ENCODE measurements around the gene OPHN1.

The OPHN1 gene

DNA sequence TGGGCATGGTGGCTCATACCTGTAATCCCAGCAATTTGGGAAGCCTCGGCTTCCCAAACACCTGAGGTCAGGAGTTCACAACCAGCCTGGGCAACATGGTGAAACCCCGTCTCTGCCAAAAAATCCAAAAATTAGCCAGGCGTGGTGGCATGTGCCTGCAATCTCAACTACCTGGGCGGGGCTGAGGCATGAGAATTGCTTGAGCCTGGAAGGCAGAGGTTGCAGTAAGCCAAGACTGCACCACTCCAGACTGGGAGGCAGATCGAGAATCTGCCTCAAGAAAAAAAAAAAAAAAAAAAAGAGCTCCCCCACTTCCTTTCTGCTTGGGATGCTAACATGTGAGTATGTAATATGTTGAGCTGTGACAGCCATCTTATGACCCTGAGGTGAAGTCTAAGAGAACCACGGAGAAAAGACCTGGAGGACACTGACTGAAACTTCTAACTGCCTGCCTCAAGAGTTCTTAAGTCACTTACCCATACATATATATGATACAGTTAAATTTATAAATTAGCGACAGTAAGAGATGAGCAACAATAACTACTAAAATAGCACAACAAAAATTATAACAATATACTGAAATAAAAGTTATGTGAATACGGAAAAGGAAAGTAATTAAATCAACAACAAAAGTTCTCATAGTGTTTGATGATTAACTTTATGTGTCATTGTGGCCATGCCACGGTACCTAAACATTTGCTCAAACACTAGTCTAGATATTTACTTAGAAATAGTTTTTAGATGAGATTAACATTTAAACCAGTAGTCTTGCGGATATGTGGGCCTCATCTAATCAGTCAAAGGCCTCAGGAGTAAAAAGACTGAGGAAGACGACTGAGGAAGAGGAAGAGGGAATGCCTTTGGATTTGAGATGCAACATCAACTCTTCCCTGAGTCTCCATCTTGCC is 178.3 kb downstream of the OPHN1 start:
- in situ Hi-C loops (cut with MboI; ENCODE audit: low sequenced_read_pairs) = no loop called here

- in situ Hi-C loops (cut with MboI; ENCODE audit: low sequenced_read_pairs) = no loop called here
Measured at GRCh38 chrX:68252664-68253063, 180.6 kb downstream of the OPHN1 start.

DNA sequence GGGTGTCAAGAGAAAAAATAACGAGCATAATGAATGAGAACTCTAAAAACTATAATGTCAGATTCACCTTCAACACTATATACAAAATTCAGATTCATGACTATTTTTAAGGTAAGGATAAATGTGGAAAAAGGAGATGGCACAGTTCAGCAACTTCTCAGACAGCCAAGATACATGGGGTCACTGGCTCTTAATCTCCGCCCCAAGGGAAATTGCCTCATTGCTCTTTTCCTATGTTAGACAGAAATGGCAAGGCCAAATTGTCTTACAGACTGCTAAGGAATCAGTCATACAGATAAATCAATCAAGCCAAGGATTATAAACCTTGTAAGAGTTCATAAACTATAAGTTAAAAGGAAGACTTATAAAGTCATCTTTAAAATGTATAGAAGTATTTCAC is 183.4 kb downstream of the OPHN1 start:
- in situ Hi-C loops (cut with MboI; ENCODE audit: low sequenced_read_pairs) = no loop called here

DNA sequence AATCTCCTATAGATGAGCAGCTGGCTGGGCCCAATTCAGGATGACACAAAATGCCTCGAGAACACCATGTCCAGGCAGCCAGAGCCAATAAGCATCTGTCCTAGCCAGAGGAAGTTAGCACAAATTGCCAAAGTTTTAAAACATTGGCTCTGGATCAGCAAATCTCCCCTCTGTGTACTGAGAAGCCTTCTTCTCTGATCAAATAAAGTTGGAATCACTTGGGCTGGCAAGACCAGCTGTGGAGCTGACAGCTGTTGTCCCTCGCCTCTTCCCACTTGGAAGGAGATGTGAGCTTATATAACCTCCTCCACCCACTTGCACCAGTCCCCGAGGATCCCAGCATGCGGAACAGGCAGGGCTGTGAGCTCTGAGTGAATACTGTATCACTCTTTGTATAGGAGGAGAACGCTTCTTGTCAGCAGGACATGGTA is 183.9 kb downstream of the OPHN1 start:
- in situ Hi-C loops (cut with MboI; ENCODE audit: low sequenced_read_pairs) = no loop called here

- in situ Hi-C loops (cut with MboI; ENCODE audit: low sequenced_read_pairs) = no loop called here
Measured at GRCh38 chrX:68238568-68238967, 194.7 kb downstream of the OPHN1 start.

DNA sequence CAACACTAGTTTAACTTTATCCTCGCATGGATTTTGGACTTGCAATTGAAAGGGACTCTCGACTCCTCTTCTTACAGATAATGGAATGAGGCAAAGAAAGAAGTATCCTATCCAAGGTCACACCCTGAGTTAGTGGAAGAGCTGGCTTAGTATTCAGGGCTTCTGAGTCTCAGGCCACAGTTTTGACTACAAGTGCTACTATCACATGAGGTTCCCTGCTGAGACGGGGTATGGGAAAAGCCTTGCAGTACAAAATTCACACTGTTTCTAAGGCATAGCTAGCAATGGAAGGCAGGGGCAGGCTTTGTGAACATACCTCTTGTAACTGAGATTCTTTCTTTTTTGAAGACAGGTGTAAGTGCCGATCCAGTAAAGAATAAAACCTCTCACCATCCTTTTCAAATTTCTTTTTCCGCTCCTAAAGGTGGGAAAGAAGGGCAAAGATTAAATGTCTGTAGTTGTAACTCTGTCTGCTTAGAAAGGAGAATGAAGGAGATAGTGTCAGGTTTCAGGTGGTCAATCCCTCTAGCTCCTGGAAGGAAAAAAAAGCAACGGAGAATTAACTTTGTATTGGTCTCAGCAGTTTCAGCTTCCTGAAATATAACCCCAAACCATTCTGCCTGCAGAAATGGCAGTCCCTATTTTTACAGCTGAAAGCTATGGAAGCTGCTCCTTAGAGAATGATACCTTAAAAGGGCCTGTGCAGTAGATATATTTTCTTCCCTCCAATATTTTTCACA is 199.0 kb downstream of the OPHN1 start:
- in situ Hi-C loops (cut with MboI; ENCODE audit: low sequenced_read_pairs) = no loop called here

DNA sequence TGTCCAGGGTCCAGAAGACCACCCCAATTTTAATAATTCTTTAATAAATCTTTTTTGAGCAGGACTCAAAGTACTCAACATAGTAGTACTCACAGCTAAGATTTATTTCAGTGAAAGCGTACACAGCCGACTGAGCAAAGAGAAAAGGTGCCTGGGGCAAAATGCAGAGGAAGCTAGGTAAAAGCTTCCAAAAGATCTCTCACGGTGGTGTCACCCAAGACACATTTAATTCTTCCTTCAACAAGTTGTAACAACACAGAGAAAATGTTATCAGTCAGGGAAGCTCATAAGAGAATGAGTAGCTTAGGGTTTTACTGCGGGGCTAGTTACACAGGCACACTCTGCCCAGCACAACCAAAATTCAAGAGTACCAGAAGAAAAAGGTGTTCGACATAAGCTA is 201.1 kb downstream of the OPHN1 start:
- in situ Hi-C loops (cut with MboI; ENCODE audit: low sequenced_read_pairs) = no loop called here

GRCh38 chrX:68209008-68209407 is 224.3 kb downstream of the OPHN1 start:
- in situ Hi-C loops (cut with MboI; ENCODE audit: low sequenced_read_pairs) = no loop called here

DNA sequence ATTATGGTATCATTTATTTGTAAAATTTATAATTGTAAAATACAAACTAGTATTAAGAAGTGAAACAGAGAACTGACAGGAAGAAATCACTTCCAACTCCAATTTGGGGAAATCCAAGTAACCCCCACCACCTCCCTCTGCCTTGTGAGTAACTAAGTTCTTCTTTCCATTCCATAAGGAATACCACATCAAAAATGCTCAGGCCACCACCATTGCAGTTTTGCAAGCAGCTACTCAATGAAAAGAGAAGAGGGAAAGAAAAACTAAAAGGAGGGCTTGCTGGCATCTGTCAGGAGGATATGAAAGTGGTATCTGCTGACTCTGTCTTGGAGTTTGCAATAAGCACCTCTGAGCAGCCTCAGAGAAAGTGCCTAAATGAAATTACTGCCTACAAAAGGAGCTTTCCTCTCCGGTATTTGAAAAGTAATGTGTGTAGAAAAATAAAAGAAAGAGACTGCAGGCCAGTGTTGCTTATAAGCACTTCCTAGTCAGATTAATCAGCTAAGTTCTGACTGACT is 228.7 kb downstream of the OPHN1 start:
- in situ Hi-C loops (cut with MboI; ENCODE audit: low sequenced_read_pairs) = no loop called here

DNA sequence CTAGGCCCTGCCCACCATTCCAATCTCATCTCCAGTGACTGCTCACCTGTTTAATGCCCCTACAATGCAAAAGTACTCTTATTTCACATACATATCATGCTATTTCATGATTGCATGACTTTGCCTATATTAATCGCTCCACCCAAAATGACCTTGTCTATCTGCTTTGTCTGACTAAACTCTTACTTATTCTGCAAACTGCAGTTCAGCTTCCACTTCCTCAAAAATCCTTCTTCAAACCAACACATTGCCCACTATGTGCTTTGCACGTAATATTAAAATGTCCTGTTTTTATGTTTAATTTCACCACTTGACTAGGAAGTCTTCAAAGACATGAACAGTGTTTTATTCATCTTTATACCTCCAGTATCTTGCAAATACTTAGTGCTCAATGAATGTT is 229.6 kb downstream of the OPHN1 start:
- in situ Hi-C loops (cut with MboI; ENCODE audit: low sequenced_read_pairs) = no loop called here

DNA sequence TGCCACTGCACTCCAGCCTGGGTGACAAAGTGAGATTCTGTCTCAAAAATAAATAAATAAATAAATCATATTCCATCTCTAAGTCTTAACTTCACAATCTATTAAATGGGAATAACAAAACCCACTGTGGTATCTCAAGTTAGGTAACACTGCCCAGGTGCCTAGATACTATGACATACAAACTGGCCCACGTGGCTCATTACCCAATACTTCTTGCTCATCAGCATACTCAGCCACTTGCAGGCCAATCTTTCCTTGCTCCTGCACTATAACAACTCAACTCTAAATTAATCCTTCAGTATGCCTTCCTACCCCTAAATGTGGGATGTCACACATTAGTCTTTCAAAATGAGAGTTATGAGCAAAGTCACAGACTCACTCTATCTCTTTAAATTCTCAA is 230.1 kb downstream of the OPHN1 start:
- in situ Hi-C loops (cut with MboI; ENCODE audit: low sequenced_read_pairs) = no loop called here

DNA sequence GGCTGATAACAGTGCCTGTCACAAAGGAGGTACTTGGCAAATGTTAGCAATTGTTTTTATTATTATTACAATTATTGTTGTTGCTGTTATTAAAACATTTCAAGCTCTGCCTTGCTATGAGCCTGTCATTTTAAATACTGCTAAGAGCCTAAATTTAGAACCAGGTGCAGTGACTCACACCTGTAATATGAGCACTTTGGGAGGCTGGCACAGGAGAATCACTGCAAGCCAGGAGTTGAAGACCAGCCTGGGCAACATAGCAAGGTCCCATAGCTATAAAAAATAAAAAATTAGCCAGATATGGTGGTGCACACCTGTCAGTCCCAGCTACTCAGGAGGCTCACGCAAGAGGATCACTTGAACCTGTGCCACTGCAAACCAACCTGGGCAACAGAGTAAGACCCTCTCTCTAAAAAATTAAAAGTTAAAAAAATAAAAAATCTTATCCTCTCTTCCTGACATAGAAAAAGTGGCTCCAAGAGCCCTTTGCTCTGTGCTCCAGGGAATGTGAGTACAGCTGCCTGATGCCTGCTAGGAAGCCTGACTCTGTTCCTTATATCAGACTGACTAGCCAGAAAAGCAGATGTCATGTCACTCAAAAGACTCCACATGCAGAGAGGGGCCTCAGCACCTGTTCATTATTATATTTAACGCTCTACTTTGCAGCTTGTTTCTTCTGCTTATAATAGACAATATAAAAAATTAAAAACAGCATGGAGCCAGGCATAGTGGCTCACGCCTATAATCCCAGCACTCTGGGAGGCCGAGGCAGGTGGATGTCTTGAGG is 234.0 kb downstream of the OPHN1 start:
- in situ Hi-C loops (cut with MboI; ENCODE audit: low sequenced_read_pairs) = loop anchor here (25.0 kb wide), 1 partner anchor 513 kb away; no protein-coding TSS in a partner anchor

DNA sequence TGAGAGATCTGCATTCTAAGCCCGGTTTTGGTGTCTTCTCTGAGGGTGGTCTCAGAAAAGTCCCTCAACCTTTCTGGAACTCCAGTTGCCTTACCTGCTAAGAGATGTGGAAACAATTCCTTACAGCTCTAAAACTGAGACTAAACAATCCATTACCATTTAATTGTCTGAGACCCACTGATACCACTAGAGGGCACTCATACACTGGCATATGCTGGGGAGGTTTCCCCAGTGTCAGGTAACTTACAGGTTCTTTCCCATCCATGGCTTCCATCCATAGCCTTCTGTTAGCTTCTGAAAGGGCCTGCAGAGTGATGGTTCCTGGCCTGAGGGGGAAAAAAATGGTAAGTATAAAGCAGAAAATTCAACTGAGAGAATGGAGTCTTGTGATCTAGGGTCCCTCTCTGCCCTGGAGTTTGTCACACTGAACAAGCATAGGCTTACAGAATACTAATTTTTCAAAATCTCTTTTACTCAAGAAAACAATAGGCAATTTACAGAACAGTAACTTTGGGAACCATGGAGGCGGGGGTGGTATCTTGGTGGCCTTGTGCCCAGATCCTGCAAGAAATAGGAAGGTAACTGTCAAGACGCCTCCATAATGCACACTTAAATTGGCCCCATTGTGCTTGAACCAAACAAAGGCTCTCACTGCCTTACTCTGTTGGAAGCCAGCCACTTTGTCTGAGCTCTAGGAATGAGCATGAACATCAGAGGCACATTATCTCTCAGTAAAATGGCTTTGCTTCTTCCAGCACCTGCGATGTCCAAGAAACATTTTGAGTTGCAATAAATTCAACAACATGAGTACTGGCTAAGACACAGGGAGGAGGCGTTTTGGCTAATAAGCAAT is 236.1 kb downstream of the OPHN1 start:
- in situ Hi-C loops (cut with MboI; ENCODE audit: low sequenced_read_pairs) = loop anchor here (25.0 kb wide), 1 partner anchor 515 kb away; no protein-coding TSS in a partner anchor

- in situ Hi-C loops (cut with MboI; ENCODE audit: low sequenced_read_pairs) = loop anchor here (25.0 kb wide), 1 partner anchor 517 kb away; no protein-coding TSS in a partner anchor
Measured at GRCh38 chrX:68195561-68195960, 237.7 kb downstream of the OPHN1 start.

GRCh38 chrX:68193786-68194185 is 239.5 kb downstream of the OPHN1 start:
- in situ Hi-C loops (cut with MboI; ENCODE audit: low sequenced_read_pairs) = loop anchor here (25.0 kb wide), 1 partner anchor 519 kb away; no protein-coding TSS in a partner anchor

GRCh38 chrX:68193234-68193633 is 240.1 kb downstream of the OPHN1 start:
- in situ Hi-C loops (cut with MboI; ENCODE audit: low sequenced_read_pairs) = loop anchor here (25.0 kb wide), 1 partner anchor 519 kb away; no protein-coding TSS in a partner anchor

DNA sequence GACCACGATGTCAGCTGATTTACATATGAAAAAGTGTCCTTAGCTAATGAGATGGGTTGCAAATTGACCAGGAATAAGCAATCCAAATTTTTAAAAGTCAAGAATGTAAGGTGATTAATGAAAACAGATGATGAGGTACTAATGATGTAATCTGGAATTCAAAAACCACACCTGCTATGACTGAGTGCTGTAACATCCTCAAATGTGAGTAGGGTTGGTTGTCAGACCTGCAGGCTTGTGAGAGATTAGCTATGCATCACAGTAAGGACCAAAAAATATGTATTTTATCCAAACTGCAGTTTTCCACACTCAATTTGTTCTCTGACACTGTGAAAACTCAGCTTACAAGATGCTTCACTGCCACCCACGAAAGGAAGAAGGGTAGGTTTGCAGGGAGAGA is 242.5 kb downstream of the OPHN1 start:
- in situ Hi-C loops (cut with MboI; ENCODE audit: low sequenced_read_pairs) = loop anchor here (25.0 kb wide), 1 partner anchor 522 kb away; no protein-coding TSS in a partner anchor

GRCh38 chrX:68186552-68187262 is 246.6 kb downstream of the OPHN1 start:
- in situ Hi-C loops (cut with MboI; ENCODE audit: low sequenced_read_pairs) = loop anchor here (25.0 kb wide), 1 partner anchor 526 kb away; no protein-coding TSS in a partner anchor

DNA sequence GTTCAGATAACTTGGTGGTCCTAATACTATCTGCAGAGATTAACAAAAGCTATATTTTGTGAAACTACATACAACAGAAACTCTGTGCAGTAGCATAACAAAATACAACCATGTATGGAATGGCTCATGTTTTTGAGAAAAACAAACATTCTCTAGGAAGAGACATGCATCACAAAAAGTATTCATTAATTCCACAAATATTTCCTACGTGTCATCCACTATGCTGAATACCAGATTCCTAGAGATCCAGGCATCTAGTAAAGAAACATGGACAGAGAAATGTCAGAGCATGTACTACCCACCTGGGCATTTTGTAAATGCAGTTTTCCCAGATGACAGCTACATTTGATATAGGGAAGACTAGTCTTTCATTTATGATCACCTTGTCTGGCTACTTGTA is 248.1 kb downstream of the OPHN1 start:
- in situ Hi-C loops (cut with MboI; ENCODE audit: low sequenced_read_pairs) = loop anchor here (25.0 kb wide), 1 partner anchor 527 kb away; no protein-coding TSS in a partner anchor

Data from HL-60/S4 treated with phorbol 12-myristate 13-acetate at 8.2 ng/mL for 4 days and 3 days (cell line).